GM21825 (cell line): Measurements from ENCODE around the gene ZNF581.

Experiments
- ATAC-seq: cut with Tn5 transposase; IDR thresholded peaks from one replicate; pipeline ENCODE4 v1.9.1; 2021; ENCODE audit warnings: mild to moderate bottlenecking, moderate library complexity; ENCODE audit not compliant: unreplicated experiment

The ZNF581 gene

DNA sequence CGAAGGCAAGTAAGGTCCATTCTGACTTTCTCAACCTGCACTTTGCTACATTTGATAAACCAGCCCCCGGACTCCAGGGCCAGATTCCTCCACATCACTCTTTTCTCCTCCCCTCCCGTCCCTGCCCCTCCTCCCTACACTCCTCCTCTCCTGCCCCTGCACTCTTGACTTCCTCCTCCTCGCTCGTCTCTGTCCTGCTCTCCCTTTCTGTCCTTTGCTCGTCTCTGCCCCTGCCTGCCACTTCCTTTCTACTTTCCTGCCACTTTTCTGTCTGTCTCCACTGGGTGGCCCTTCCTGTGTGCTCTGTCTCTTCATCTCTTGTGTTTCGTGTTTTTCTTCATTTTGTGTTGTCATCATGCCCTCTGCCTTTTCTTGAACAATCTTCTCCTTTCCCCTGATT is 18.4 kb downstream of the ZNF581 start:
- ATAC-seq: no peak

DNA sequence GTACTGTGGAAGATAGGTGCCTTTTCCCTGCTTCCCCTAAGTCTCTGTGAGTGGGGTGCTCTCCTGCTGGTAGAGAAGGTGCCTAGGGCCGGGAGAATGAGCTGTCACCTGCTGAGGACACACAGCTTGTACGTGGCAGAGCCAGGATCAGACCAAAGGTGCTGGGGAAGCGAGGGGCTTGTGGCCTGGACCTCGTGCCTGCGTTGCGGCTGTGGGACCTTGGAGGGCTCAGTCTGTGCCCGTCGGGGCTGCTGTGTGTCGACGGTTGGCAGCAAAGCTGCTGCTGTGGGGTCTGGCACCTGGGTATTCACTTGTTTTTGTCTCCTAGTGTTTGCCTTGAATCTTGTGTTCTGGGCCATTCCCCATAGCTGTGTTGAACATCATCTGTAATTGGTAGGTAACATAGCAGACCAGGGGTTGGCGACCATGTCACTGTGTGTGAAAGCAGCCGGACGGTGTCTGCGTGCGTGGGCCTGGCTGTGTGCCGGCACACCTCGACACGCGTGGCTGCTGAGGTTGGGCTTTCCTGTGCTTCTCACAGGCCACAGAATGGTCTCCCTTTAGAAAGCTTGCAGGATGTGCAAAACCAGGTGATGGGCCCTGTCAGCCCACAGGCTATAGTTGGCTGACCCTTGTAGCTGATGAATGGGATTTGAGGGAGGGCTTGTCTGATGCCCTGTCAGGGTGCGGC is 20.5 kb downstream of the ZNF581 start:
- no peak for ATAC-seq

DNA sequence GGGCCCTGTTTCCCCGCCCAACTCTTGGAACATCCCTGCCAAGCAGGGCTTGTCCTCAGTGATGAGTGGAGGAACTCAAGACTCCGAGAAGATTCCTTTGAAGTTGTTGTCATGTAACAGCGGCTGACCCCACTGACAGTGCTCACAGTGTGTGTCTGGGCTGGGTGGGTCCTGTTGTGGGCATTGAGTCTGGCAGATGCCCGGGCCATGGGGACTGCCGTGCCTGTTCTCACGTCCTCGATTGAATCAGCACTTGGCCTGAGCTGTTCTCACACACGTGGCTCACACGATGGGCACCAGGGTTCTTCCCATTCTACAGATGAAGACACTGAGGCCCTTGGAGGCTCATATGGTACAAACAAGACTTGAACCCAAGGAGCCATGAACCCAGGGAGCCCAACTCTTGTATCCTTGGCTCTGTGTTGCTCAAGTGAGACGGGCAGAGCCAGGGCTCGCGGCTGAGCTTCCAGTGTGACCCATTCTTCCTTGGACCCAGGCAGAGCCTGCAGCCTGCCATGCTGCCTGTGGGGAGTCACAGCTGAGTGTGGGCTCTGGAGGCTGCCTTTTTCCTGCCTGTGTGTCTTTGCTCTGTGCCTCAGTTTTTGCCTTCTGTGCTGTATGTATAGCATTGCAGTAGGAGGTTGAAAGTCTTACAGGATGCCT is 23.0 kb downstream of the ZNF581 start:
- ATAC-seq: no peak

DNA sequence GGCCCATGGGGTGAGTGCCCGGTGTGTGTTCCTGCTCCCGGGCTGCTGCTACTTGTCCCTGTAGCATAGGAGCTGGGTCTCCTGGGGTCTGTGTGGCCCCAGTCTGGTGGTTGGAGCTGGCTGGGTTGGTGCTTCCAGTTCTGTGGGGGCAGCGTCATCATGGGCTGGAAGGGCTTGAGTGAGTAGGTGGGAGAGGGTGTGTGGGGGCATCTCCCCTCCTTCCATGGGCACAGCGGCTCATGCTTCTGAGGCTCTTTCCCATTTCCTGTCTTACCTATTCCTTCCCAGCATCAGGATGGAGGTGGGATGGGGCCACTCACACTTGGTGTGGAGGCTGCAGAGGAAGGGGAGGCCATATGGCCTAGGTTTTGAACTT is 23.5 kb downstream of the ZNF581 start:
- no peak for ATAC-seq

DNA sequence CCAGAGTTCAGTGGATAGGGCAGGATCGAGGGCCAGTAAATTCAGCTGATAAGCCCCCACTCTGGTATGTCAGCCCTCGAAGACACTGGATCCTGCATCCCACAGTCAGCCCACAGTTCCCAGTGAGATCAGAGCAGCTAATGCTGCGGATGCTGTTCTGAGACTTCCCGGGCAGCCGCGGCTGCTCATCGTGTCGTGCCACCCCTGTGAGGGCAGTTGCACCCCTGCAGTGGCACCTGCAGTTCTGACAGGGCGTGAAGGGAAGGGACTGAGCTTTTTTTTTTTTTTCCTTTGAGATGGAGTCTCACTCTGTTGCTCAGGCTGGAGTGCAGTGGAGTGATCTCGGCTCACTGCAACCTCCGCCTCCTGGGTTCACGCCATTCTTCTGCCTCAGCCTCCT is 24.1 kb downstream of the ZNF581 start:
- no peak for ATAC-seq

DNA sequence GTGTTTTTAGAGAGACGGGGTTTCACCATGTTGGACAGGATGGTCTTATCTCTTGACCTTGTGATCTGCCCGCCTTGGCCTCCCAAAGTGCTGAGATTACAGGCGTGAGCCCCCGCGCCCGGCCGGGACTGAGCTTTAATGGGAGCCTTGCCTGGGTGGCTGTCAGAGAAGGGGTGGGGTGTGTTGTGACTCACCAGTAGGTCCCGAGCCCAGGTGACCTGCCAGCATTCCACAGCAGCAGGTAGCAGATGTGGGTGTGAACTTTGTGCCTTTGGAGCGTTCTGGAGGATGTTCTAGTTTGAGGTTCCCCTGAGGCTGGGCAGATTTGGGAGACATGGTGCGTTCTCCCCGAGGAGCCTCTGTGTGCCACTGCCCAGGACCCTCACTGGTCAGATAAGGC is 24.5 kb downstream of the ZNF581 start:
- no peak for ATAC-seq

DNA sequence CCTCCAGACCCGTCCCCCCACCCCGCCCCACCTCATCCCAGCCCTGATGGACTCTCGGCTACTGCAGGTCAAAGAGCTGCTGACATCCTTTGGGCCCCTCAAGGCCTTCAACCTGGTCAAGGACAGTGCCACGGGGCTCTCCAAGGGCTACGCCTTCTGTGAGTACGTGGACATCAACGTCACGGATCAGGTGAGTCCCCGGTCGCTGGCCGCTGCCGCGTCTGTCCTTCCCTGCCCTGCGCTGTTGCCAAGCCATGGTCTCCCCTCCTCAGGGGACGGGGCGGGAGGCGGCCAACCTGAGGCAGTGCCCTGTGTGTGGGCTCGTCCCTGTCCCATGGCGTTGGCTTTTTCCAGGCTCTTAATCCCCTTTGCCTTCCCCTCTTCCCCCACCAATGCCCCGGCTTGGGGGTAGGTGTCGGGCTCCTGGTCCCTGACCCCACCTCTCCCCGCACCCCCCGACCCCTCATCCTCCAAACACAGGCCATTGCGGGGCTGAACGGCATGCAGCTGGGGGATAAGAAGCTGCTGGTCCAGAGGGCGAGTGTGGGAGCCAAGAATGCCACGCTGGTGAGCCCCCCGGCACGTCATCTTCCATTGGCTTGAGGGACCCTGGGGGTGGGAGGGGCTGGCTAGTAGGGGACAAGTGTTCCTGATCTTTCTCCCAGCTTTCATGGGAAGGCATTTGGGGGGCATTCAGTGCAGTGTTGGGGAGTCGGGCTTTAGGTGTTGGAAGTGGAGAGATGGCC is 25.3 kb downstream of the ZNF581 start:
- no peak for ATAC-seq

DNA sequence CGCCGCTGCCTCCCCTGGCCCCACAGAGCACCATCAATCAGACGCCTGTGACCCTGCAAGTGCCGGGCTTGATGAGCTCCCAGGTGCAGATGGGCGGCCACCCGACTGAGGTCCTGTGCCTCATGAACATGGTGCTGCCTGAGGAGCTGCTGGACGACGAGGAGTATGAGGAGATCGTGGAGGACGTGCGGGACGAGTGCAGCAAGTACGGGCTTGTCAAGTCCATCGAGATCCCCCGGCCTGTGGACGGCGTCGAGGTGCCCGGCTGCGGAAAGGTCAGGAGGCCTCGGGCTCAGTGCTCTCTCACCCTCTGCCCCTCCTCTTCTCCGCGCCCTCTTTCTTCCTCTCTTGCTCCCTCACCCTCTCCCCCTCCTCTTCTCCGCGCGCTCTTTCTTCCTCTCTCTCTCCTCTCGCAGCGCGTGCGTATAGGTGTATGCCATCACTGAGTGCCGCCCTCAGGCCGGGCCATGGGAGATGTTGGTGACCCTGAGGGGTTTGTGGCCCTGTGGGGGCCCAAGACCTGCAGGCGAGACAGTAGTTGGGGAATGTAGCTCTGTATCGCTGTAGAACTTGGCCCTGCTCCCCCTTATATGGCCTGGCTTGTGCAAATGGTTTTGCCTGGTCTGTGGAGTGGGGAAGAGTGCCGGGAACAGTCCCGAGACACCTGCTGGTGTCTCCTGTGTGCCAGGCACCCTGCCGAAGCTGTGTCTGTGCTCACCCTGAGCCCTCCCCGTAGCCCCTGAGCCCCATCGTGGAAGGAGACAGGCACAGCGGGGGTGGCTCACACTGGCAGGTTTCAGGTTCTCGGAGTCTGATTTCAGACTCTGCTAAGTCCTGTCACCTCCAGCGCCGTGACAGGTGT is 26.2 kb downstream of the ZNF581 start:
- no peak for ATAC-seq

DNA sequence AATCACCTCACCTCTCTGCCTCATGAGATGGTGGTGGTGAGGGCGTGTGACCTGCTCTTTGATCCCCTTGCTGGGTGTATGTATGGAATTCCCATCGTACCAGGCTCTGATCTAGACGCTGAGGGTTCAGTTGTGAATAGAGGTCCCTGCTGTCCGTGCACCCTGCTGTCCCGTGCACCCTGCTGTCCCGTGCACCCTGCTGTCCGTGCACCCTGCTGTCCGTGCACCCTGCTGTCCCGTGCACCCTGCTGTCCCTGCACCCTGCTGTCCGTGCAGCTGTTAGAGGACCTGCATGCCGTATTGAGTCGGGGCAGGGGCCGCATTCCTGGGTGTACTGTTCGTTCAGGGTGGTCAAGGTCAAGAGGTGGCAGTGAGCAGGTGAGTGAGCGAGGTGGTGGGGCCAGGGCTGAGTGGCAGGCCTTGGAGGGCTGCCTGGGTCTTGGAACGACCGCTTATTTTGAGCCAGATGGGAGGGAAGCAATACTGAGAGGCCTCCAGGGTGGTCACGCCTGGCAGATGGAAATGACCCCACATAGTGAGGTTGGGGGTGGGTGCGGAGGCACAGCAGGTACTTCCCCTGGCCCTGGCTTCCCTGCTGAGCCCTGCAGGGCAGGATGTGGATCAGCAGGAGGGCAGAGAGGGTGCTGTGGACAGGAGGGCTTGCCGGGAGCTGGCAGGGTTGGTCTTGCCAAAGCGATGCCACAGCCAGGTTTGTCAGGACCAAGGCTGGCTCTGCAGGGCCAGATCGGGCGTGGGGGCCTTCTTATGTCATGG is 27.0 kb downstream of the ZNF581 start:
- no peak for ATAC-seq

DNA sequence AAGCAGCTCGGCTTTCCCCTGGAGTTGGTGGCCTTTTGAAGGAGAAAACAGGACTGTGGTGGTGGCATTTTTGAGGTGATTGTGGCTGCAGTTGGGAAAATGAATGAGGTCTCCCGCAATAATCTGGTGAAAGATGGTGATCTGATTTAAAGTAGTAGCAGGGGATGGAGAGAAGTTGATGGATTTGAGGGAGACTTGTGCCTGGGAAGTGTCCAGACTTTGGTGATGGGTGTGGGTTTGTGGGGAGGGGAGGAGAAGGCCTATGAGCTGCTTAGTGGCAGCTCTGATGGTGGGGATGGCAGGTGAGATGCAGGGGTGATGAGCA is 27.6 kb downstream of the ZNF581 start:
- ATAC-seq: no peak

DNA sequence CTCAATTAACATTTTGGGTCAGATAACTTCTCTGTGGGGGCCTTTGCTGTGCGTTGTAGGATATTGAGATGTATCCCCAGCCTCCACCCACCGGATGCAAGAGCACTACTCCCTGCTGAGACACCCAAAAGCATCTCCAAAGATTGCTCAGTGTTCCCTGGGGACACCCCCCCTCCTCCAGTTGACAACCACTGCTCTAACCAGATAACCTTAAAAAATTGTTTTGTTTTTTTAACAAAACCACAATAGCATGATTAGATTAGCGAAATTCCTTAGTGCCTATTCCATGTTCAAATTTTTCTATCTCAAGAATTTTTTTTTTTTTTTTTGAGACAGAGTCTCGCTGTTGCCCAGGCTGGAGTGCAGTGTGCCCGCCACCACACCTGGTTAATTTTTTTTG is 29.0 kb downstream of the ZNF581 start:
- ATAC-seq: no peak

DNA sequence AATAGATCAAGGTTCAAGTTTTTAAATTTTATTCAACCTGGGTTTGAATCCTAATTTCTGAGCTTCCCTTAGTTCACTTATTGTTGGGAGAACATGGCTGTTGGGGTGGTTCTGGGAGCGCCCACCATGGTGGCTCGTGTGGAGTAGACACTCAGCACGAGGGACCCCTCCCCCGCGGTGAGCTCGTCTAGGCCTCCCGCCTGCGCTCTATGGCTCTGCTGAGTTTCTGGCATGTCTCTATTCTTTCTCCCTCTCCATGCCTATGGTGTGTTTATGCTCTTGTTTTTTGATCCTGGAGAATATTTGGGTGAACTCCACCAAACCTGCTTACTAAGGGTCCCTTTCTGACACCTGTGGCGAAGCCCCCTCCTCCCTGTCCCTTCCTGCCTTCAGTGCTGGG is 30.0 kb downstream of the ZNF581 start:
- ATAC-seq: no peak

DNA sequence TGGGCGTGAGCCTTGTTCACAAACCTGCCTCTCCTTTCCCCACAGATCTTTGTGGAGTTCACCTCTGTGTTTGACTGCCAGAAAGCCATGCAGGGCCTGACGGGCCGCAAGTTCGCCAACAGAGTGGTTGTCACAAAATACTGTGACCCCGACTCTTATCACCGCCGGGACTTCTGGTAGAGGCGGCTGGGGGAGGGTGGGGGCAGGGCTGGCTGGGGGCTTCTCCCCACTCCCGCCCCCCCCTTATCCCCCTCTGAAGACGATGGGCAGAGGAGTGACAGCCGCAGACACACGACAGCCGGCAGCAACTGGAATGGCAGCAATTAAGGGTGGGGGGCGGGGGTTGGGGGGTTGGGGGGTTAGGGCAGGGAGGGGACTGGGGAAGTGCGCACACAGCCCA is 30.4 kb downstream of the ZNF581 start:
- no peak for ATAC-seq

DNA sequence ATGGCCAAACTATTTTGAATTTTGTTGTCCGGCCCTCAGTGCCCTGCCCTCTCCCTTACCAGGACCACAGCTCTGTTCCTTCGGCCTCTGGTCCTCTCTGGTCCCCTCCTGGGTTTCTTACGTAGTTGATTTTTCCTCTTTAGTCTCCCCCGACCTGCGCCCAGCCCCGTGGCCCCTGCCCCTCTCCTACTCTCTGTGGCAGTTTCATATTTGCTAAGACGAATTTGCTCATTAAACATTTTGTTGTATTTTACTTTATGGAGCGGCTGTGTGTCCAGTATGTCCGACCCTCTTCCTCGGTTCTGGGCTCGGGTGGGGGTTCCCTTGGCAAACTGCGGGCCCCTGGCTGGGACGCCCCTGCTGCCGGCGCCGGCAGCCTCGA is 31.0 kb downstream of the ZNF581 start:
- no peak for ATAC-seq

DNA sequence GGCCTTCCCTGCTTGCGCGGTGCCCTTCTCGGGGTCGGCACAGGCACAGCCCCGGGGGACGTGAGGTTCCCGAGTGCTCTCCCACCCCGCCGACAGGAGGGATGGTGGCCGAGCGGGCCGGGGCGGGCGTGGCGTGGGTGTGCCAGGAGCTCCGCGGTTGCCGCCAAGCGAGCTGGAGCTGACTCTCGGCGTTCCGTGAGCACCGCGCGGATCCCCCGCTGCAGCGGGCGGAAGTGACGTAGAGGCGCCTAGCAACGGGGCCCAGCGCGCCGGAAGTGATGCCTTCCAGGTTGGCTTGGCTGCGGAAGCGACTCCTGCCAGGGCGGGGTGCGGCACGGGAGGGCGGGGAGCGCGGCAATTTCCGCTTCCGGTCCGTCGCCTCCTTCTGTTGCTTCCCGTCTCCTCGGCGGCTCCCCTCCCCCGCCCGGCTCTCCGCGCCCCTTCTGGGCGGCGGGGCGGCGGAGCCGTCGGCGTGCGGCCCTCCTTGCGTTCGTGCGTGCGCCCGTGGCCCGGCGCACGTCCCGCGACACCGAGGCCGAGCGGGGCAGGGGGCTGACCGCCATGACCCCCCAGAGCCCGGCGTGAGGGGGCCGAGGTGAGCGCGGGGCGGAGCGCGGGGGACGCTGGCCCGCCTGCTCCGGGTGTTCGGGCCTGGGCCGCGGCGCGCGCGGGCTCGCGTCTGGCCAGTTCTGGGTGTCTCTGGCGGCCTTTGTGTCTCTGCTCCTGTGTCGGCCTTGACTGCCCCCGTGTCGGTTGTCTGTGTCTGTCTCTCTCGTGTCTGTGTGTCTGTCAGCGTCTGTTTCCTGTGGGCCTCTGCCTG is 31.6 kb downstream of the ZNF581 start, which contains the start of gene EPN1:
TSS of gene EPN1 (plus strand) at position 386 of the 820 bp plus-strand sequence. CDS start 3,402 bp downstream, outside the sequence.
- ATAC-seq: peak; percentile 54

DNA sequence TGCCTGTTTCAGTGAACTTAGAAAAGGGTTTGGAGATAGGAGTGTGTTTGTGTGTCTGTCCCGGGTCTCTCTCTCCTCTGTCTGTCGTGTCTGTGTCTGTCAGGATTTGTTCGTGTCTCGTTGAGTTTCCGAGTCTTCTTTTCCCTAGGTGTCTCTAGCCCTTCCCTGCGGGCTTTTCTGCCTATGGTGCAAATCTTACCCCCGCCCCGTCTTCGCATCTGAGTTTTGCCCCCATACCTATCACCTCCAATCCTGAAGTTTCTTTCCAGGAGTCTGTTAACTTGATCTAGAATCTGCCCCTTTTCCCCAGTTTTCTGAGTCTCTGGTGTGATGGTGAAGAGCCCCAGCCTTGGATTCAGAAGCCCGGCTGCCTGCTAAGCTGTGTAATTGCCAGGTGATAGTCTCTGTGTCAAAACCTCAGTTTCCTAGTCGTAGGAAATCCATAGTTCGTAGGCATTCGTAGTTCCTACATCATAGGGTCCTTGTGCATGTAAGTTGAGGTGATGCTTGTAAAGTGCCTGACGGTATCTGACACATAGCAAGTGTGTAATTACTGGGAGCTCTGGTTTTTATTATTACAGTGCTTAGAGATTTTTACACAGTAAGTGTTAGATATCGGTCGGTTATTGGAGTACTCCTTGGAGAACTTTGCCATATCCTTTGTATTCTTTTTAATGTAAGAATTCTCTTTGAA is 32.4 kb downstream of the ZNF581 start:
- ATAC-seq: no peak

DNA sequence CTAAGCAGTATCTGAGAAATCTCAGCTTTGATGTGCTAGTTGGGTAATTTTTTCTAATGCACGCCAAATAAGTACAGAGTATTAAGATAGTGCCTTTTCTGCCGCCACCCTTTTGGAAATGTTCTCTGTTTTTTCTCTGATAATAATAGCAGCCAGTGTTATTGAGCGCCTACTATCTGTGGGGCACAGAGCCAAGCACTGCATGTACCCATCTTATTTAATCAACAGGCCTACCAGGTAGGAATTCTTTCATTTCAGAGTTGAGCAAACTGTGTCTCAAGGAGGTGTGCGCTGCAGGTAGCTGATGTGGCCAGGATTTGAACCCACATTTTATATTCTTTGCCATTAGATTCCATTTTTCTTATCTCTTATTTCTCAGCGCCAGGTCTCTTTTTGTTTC is 32.9 kb downstream of the ZNF581 start:
- no peak for ATAC-seq

DNA sequence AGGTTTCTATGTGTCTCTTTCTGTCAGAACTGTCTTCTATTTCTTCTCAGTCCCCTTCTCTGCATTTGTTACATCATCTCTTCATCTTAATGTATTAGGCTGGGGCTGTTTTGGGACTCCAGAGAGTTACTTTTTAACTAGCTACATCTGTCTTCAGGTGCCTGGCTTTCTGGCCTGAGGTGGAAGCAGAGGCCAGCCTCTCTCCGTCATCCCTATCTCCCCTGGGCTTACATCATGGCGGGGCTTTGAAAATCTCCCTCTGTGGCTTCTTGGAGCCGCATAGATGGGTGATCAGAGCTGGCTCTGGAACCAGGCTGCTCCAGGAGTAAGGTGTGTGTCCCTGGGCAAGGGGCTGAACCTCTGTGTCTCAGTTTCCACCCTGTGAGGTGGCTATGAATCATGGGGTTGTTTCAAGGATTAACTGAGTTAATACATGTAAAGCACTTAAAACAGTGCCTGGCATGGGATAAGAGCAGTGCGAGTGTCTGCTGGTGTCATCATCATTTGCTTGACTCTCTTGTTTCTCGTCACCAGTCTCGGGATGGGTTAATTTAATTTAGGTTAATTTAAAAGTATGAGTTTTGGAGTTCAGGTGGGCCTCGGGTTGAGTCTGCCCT is 33.5 kb downstream of the ZNF581 start:
- no peak for ATAC-seq

DNA sequence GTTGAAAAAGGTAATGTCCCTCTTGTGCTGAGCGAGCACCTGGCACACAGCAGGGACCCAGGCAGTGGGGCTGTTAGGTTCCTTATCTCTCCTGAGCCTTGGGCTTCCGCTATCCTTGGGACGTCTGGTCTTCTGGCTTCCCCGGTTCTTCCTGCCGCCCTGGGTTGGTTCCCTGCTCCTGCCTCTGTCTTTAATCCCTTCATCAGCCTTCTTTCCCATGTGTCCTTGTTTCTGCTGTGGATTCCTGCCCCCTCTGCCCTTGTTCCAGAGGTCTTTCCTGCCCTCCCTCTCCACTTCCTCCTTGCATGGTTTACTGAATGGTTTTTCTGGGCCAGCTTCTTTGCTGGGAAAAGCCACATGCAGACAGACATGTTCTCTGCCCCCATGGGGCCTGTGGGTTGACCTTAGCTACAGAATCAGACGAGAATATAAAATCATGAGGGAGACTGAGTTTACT is 34.2 kb downstream of the ZNF581 start:
- ATAC-seq: no peak
